HepG2 (cell line): ENCODE measurements around the gene AGAP1. TPM values are rescaled to one million over a fixed set of nuclear protein-coding genes. Genes with fewer than 3 reads are reported as not detected.

Experiments
- BRF2 ChIP-seq: sonication (generic); formaldehyde crosslinking; IDR thresholded peaks from 2 replicates; pipeline ENCODE4 v1.8.1; 2022; ENCODE audit warnings: mild to moderate bottlenecking, missing genetic modification reagents
- ERF ChIP-seq: IDR thresholded peaks from 2 replicates; pipeline ENCODE4 v1.6.1; 2018; ENCODE audit warnings: missing biosample characterization, missing genetic modification reagents
- FOXO1 ChIP-seq: sonication (generic); formaldehyde crosslinking; IDR thresholded peaks from 2 replicates; pipeline ENCODE4 v1.4.0; 2020; ENCODE audit warnings: missing genetic modification reagents
- GTF2F1 ChIP-seq: fragments of 150-350 bp; IDR thresholded peaks from 2 replicates; pipeline ENCODE4 v1.6.1; 2014; ENCODE audit warnings: low read length
- MAF1 ChIP-seq: sonication (generic); formaldehyde crosslinking; IDR thresholded peaks from 2 replicates; pipeline ENCODE4 v1.5.0; 2020; ENCODE audit warnings: missing genetic modification reagents, borderline replicate concordance
- SOX6 ChIP-seq, 2 experiments: fragments of 450-650 bp in 1 of 2; sonication (generic) in 1 of 2; formaldehyde crosslinking in 1 of 2; IDR thresholded peaks; 2 replicates each; pipeline versions ENCODE4 v1.4.0 to v1.6.1; 2017 to 2020; ENCODE audit warnings: antibody characterized with exemption in 1 of 2, mild to moderate bottlenecking in 1 of 2, missing genetic modification reagents in 1 of 2
- TBX3 ChIP-seq: fragments of 450-650 bp; IDR thresholded peaks from 2 replicates; pipeline ENCODE4 v1.6.1; 2017; ENCODE audit warnings: antibody characterized with exemption, mild to moderate bottlenecking, inconsistent platforms, borderline replicate concordance
- TCF7 ChIP-seq: sonication (generic); IDR thresholded peaks from 2 replicates; pipeline ENCODE4 v1.6.1; 2016; ENCODE audit warnings: antibody characterized with exemption, low read depth
- ZBTB39 ChIP-seq: sonication (generic); formaldehyde crosslinking; IDR thresholded peaks from 2 replicates; pipeline ENCODE4 v1.5.0; 2020; ENCODE audit warnings: missing genetic modification reagents
- ZFP90 ChIP-seq: sonication (generic); formaldehyde crosslinking; IDR thresholded peaks from 2 replicates; pipeline ENCODE4 v1.8.0; 2022; ENCODE audit warnings: missing genetic modification reagents, mild to moderate bottlenecking, inconsistent platforms, borderline replicate concordance
- ZNF432 ChIP-seq: sonication (generic); formaldehyde crosslinking; IDR thresholded peaks from 2 replicates; pipeline ENCODE4 v1.5.0; 2020; ENCODE audit warnings: missing genetic modification reagents, mild to moderate bottlenecking, borderline replicate concordance
- ZNF503 ChIP-seq: sonication (generic); formaldehyde crosslinking; IDR thresholded peaks from 2 replicates; pipeline ENCODE4 v1.4.0; 2020; ENCODE audit warnings: missing genetic modification reagents
- ZNF562 ChIP-seq: sonication (generic); formaldehyde crosslinking; IDR thresholded peaks from 2 replicates; pipeline ENCODE4 v1.8.0; 2022; ENCODE audit warnings: missing genetic modification reagents, borderline replicate concordance
- ZNF883 ChIP-seq: sonication (generic); formaldehyde crosslinking; IDR thresholded peaks from 2 replicates; pipeline ENCODE4 v1.5.1; 2020; ENCODE audit warnings: mild to moderate bottlenecking, missing genetic modification reagents; ENCODE audit errors: not compliant biosample characterization
- polyA plus RNA-seq, 8 experiments: library from polyadenylated mRNA; depleted of rRNA in 3 of 8; stranded (reverse) in 7 of 8; unstranded in 1 of 8; fragments of >200 nt; fragmentation: Illumina TruSeq in 4 of 8; extraction: Trizol in 4 of 8; gene quantifications; 2 replicates each; pipeline versions ENCODE4 v1.2.1 to v1.2.3, GENCODE V29; 2011 to 2016; ENCODE audit warnings: low read depth in 4 of 8, missing spikeins in 1 of 8, mixed read lengths in 1 of 8; ENCODE audit not compliant: insufficient read depth in 1 of 8
- total RNA-seq, 5 experiments: library from RNA; depleted of rRNA; stranded (reverse); fragments of >200 nt; fragmentation: Illumina TruSeq; extraction: Trizol; gene quantifications; 2 replicates each; pipeline ENCODE4 v1.2.3, GENCODE V29; 2016; ENCODE audit warnings: low read depth in 1 of 5
- TF ChIP-seq, protein P1 (sequence below): sonication (generic); formaldehyde crosslinking; IDR thresholded peaks from 2 replicates; pipeline ENCODE4 v1.4.0; 2020; ENCODE audit warnings: mild to moderate bottlenecking, missing genetic modification reagents, borderline replicate concordance
- TF ChIP-seq, protein P2 (sequence below): sonication (generic); formaldehyde crosslinking; conservative IDR thresholded peaks from 2 replicates; pipeline ENCODE4 v1.8.0; 2022; ENCODE audit warnings: low read depth, missing genetic modification reagents

The AGAP1 gene
- total and polyA plus RNA-seq, 2 of the 13 experiments (the other 11 are each of a cell fraction or from before 2014, with no cell fraction given): 21.2 to 32.7 TPM

DNA sequence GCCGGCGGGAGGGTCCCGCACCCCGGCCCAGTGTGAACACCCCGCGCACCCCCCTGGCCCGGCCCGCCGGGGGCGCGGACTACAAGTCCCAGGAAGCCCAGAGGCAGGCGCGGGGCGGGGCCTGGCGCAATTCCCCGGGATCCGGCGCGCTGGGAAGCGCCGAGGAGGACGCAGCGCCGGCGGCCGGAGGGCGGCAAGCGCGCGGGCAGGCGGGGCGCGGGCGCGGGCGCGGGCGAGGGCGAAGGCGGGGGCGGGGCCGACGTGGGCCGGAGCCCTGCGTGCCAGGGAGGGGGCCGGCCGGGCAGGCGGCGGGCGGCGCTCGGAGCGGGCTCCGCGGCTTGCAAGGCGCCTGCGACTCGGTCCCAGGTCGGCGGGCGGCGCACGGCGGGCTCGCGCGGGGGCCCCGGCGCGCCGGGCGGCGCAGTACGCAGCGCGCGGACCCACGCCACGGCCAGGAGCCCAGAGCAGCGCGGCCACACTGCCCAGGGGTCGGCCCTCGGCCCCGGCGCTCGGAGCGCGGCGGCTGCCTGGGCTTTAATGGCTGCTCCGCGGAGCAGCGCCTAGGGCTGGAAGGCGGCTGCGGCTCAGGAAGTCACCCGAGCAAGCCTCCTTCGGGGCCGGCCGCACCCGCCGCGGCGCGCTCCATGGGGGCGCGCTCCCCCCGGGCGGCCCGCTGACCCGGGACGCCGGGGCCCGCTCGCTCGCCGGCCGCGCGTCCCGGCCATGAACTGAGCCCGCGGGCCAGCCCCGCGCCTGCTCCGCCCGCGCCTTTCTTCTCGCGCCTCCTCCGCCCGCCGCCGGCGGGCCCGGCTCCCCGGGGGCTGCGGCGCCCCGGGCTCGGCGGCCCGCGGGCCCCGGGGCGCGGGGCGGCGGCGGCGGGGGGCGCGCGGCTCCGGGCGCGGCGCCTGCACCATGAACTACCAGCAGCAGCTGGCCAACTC lies at the start of gene AGAP1 (continued):
- TF ChIP-seq, protein P1, sequence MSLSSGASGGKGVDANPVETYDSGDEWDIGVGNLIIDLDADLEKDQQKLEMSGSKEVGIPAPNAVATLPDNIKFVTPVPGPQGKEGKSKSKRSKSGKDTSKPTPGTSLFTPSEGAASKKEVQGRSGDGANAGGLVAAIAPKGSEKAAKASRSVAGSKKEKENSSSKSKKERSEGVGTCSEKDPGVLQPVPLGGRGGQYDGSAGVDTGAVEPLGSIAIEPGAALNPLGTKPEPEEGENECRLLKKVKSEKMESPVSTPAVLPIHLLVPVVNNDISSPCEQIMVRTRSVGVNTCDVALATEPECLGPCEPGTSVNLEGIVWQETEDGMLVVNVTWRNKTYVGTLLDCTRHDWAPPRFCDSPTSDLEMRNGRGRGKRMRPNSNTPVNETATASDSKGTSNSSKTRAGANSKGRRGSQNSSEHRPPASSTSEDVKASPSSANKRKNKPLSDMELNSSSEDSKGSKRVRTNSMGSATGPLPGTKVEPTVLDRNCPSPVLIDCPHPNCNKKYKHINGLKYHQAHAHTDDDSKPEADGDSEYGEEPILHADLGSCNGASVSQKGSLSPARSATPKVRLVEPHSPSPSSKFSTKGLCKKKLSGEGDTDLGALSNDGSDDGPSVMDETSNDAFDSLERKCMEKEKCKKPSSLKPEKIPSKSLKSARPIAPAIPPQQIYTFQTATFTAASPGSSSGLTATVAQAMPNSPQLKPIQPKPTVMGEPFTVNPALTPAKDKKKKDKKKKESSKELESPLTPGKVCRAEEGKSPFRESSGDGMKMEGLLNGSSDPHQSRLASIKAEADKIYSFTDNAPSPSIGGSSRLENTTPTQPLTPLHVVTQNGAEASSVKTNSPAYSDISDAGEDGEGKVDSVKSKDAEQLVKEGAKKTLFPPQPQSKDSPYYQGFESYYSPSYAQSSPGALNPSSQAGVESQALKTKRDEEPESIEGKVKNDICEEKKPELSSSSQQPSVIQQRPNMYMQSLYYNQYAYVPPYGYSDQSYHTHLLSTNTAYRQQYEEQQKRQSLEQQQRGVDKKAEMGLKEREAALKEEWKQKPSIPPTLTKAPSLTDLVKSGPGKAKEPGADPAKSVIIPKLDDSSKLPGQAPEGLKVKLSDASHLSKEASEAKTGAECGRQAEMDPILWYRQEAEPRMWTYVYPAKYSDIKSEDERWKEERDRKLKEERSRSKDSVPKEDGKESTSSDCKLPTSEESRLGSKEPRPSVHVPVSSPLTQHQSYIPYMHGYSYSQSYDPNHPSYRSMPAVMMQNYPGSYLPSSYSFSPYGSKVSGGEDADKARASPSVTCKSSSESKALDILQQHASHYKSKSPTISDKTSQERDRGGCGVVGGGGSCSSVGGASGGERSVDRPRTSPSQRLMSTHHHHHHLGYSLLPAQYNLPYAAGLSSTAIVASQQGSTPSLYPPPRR: no peak
- TF ChIP-seq FOXO1: no peak
- TF ChIP-seq BRF2 (CRISPR knock-in tag): no peak
- 0 out of 2 replicates have a peak, but pooled peaks have one; percentile 38 for TF ChIP-seq ZNF562 (CRISPR knock-in tag)
- no peak for TF ChIP-seq TCF7
- no peak for TF ChIP-seq MAF1
- peak; percentile 74 for TF ChIP-seq ERF
- no peak for TF ChIP-seq SOX6 (IDR thresholded peaks at IDR 0.05)
- no peak for TF ChIP-seq SOX6 (CRISPR knock-in tag; IDR thresholded peaks at IDR 0.05)
- no peak for TF ChIP-seq TBX3
- TF ChIP-seq ZFP90 (CRISPR knock-in tag): no peak
- peak; percentile 17; the same call in 1 of the 2 replicates for TF ChIP-seq ZNF503 (CRISPR knock-in tag)
- no peak for TF ChIP-seq GTF2F1
- no peak for TF ChIP-seq ZNF883 (CRISPR knock-in tag)
- TF ChIP-seq ZBTB39 (CRISPR knock-in tag): no peak
- no peak for TF ChIP-seq ZNF432 (CRISPR knock-in tag)
- TF ChIP-seq, protein P2, sequence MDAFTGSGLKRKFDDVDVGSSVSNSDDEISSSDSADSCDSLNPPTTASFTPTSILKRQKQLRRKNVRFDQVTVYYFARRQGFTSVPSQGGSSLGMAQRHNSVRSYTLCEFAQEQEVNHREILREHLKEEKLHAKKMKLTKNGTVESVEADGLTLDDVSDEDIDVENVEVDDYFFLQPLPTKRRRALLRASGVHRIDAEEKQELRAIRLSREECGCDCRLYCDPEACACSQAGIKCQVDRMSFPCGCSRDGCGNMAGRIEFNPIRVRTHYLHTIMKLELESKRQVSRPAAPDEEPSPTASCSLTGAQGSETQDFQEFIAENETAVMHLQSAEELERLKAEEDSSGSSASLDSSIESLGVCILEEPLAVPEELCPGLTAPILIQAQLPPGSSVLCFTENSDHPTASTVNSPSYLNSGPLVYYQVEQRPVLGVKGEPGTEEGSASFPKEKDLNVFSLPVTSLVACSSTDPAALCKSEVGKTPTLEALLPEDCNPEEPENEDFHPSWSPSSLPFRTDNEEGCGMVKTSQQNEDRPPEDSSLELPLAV (CRISPR knock-in tag): no peak
